H1 (cell line): ENCODE measurements around the gene TMPRSS3. TPM values are rescaled to one million over a fixed set of nuclear protein-coding genes. Genes with fewer than 3 reads are reported as not detected.

Source experiments
- CTCF ChIA-PET: fragments of 300-600 bp; sonication (Branson Sonifier 250); formaldehyde crosslinking; loops from one replicate; lab custom pipeline; 2021; ENCODE audit not compliant: partially characterized antibody; lab: Charles Lee
- POLR2A ChIA-PET: fragments of 300-600 bp; sonication (Branson Sonifier 250); formaldehyde crosslinking; loops from one replicate; lab custom pipeline; 2021; ENCODE audit warnings: inconsistent platforms; ENCODE audit not compliant: partially characterized antibody; lab: Charles Lee
- DNase-seq, 2 experiments: peaks; one replicate each; pipeline versions ENCODE4 v3.0.0 to v3.0.0-alpha.2; 2010 to 2022; ENCODE audit warnings: low spot score in 2 of 2, low read depth in 1 of 2, mixed read lengths in 1 of 2
- FAIRE-seq: peaks from 2 replicates; lab custom pipeline; 2011; peaks lifted over from hg19 to GRCh38; lab: Jason Lieb, UNC
- H2AFZ ChIP-seq: 2 replicates; pipeline ENCODE4 v1.8.1; 2012; ENCODE audit warnings: low read length, inconsistent platforms
- H2AK5ac ChIP-seq: 2 replicates; pipeline ENCODE4 v1.6.1; 2013; ENCODE audit warnings: low read depth, low read length
- H2BK120ac ChIP-seq: replicated peaks from 2 replicates; pipeline ENCODE3; 2013; ENCODE audit warnings: low read depth, low read length, inconsistent platforms
- H2BK12ac ChIP-seq: 2 replicates; pipeline ENCODE4 v1.6.1; 2013; ENCODE audit warnings: low read depth, low read length
- H2BK15ac ChIP-seq: 2 replicates; pipeline ENCODE4 v1.6.1; 2013; ENCODE audit warnings: low read length
- H2BK20ac ChIP-seq: 2 replicates; pipeline ENCODE4 v1.6.1; 2013; ENCODE audit warnings: low read length
- H2BK5ac ChIP-seq: 2 replicates; pipeline ENCODE4 v1.6.1; 2013; ENCODE audit warnings: low read depth, low read length
- H3K14ac ChIP-seq: 2 replicates; pipeline ENCODE4 v1.6.1; 2013; ENCODE audit warnings: inconsistent platforms; ENCODE audit not compliant: insufficient read length
- H3K18ac ChIP-seq: 2 replicates; pipeline ENCODE4 v1.6.1; 2013; ENCODE audit warnings: low read length; ENCODE audit errors: extremely low read depth
- H3K23ac ChIP-seq: 2 replicates; pipeline ENCODE4 v1.6.1; 2013; ENCODE audit warnings: inconsistent platforms; ENCODE audit not compliant: insufficient read length
- H3K23me2 ChIP-seq: 2 replicates; pipeline ENCODE4 v1.6.1; 2013; ENCODE audit warnings: low read depth, low read length
- H3K27ac ChIP-seq: 2 replicates; pipeline ENCODE4 v1.6.1; 2011; ENCODE audit warnings: low read depth, low read length, inconsistent platforms
- H3K27me3 ChIP-seq, 4 experiments: replicated peaks in 1 of 4; 1 replicate in 1 of 4; 2 replicates in 3 of 4; pipeline versions ENCODE4 v1.6.1 to v1.8.1; 2011 to 2013; ENCODE audit warnings: low read length in 3 of 4, mild to moderate bottlenecking in 3 of 4, inconsistent platforms in 2 of 4, mixed read lengths in 2 of 4, moderate library complexity in 1 of 4; ENCODE audit not compliant: control insufficient read depth in 3 of 4, insufficient read depth in 3 of 4; ENCODE audit errors: extremely low read depth in 1 of 4
- H3K36me3 ChIP-seq, 4 experiments: 2 replicates each; pipeline versions ENCODE4 v1.6.1 to v1.8.1; 2011 to 2013; ENCODE audit warnings: mild to moderate bottlenecking in 4 of 4, low read length in 3 of 4, moderate library complexity in 2 of 4, control low read depth in 1 of 4, inconsistent platforms in 1 of 4; ENCODE audit not compliant: insufficient read depth in 4 of 4, control insufficient read depth in 2 of 4
- H3K4ac ChIP-seq: replicated peaks from 2 replicates; pipeline ENCODE3; 2013; ENCODE audit warnings: low read length, low read depth, mixed read lengths, inconsistent platforms; ENCODE audit not compliant: insufficient read length
- H3K4me1 ChIP-seq, 4 experiments: replicated peaks in 1 of 4; 1 replicate in 1 of 4; 2 replicates in 3 of 4; pipeline versions ENCODE4 v1.6.1 to v1.8.1; 2011 to 2013; ENCODE audit warnings: low read length in 3 of 4, inconsistent platforms in 2 of 4, mixed read lengths in 1 of 4; ENCODE audit not compliant: insufficient read depth in 4 of 4, control insufficient read depth in 3 of 4
- H3K4me2 ChIP-seq, 2 experiments: 2 replicates each; pipeline versions ENCODE4 v1.6.1 to v1.8.1; 2011 to 2013; ENCODE audit warnings: low read depth in 2 of 2, low read length in 2 of 2, control low read depth in 1 of 2, inconsistent platforms in 1 of 2, mild to moderate bottlenecking in 1 of 2; ENCODE audit not compliant: insufficient read depth in 1 of 2
- H3K4me3 ChIP-seq, 4 experiments: fragments of 200-600, 300-600 bp in 1 of 4; sonication (generic), shearing (Covaris generic), sonication (Bioruptor Twin) in 1 of 4; 2 replicates each; pipeline versions ENCODE4 v1.5.1 to v1.8.1; 2011 to 2016; ENCODE audit warnings: low read length in 4 of 4, low read depth in 3 of 4, control low read depth in 2 of 4, inconsistent platforms in 2 of 4, mild to moderate bottlenecking in 2 of 4, mixed read lengths in 1 of 4, moderate library complexity in 1 of 4; ENCODE audit not compliant: insufficient read depth in 2 of 4; ENCODE audit errors: extremely low read depth in 1 of 4
- H3K56ac ChIP-seq: replicated peaks from 2 replicates; pipeline ENCODE3; 2013; ENCODE audit warnings: low read depth, mild to moderate bottlenecking, mixed read lengths, low read length, inconsistent platforms; ENCODE audit not compliant: insufficient read length
- H3K79me1 ChIP-seq: 2 replicates; pipeline ENCODE4 v1.6.1; 2013; ENCODE audit warnings: low read depth, low read length, control low read depth
- H3K79me2 ChIP-seq, 2 experiments: 2 replicates each; pipeline versions ENCODE4 v1.6.1 to v1.8.1; 2012 to 2013; ENCODE audit warnings: low read length in 2 of 2, mild to moderate bottlenecking in 2 of 2, inconsistent platforms in 1 of 2; ENCODE audit not compliant: insufficient read depth in 2 of 2, control insufficient read depth in 1 of 2
- H3K9ac ChIP-seq, 4 experiments: replicated peaks in 1 of 4; 1 replicate in 1 of 4; 2 replicates in 3 of 4; pipeline versions ENCODE4 v1.6.1 to v1.8.1; 2011 to 2013; ENCODE audit warnings: low read depth in 3 of 4, low read length in 3 of 4, control low read depth in 2 of 4, mild to moderate bottlenecking in 2 of 4, moderate library complexity in 2 of 4, inconsistent platforms in 1 of 4; ENCODE audit errors: extremely low read depth in 1 of 4
- H3K9me3 ChIP-seq, 2 experiments: 2 replicates each; pipeline versions ENCODE4 v1.6.1 to v1.8.1; 2012 to 2013; ENCODE audit warnings: mild to moderate bottlenecking in 2 of 2, moderate library complexity in 2 of 2, control low read depth in 1 of 2, inconsistent platforms in 1 of 2, low read depth in 1 of 2, low read length in 1 of 2, mixed read lengths in 1 of 2; ENCODE audit not compliant: insufficient read depth in 2 of 2
- H4K20me1 ChIP-seq, 2 experiments: replicated peaks in 1 of 2; 2 replicates each; pipeline versions ENCODE3 to v1.8.1; 2011 to 2013; ENCODE audit warnings: inconsistent platforms in 2 of 2, low read length in 2 of 2, mild to moderate bottlenecking in 1 of 2; ENCODE audit not compliant: insufficient read depth in 2 of 2, control insufficient read depth in 1 of 2
- H4K5ac ChIP-seq: 2 replicates; pipeline ENCODE4 v1.6.1; 2013; ENCODE audit warnings: low read length, low read depth, mixed read lengths, inconsistent platforms; ENCODE audit not compliant: insufficient read length
- H4K8ac ChIP-seq: 2 replicates; pipeline ENCODE4 v1.8.0; 2013; ENCODE audit warnings: mild to moderate bottlenecking, moderate library complexity, low read length, inconsistent platforms; ENCODE audit not compliant: insufficient read depth; ENCODE audit errors: extremely low read depth
- H4K91ac ChIP-seq: replicated peaks from 2 replicates; pipeline ENCODE3; 2013; ENCODE audit warnings: low read length, mixed read lengths, inconsistent platforms; ENCODE audit not compliant: insufficient read length
- ATF3 ChIP-seq: IDR thresholded peaks from 2 replicates; pipeline ENCODE4 v1.6.1; 2011; ENCODE audit warnings: low read depth, mild to moderate bottlenecking, low read length; ENCODE audit not compliant: insufficient read depth
- CBX8 ChIP-seq: fragments of 300-800, 300-1000 bp; sonication (generic); IDR thresholded peaks from 2 replicates; pipeline ENCODE4 v1.7.1; 2016; ENCODE audit warnings: low read depth, low read length, borderline replicate concordance
- CEBPB ChIP-seq: IDR thresholded peaks from 2 replicates; pipeline ENCODE4 v1.6.1; 2012; ENCODE audit warnings: low read depth, low read length
- GTF2F1 ChIP-seq: IDR thresholded peaks from 2 replicates; pipeline ENCODE4 v1.6.1; 2012; ENCODE audit warnings: low read depth, low read length, improper control_type of control experiment, borderline replicate concordance
- MAX ChIP-seq: IDR thresholded peaks from 2 replicates; pipeline ENCODE4 v1.6.1; 2012; ENCODE audit warnings: inconsistent platforms
- PHF8 ChIP-seq: fragments of 200-600 bp; sonication (generic); conservative IDR thresholded peaks from 2 replicates; pipeline ENCODE4 v1.7.1; 2012; ENCODE audit warnings: low read depth, mild to moderate bottlenecking, inconsistent platforms, low read length, moderate library complexity
- POLR2A ChIP-seq, 2 experiments: IDR thresholded peaks; 1 replicate in 1 of 2; 2 replicates in 1 of 2; pipeline ENCODE4 v1.6.1; 2011; ENCODE audit warnings: low read depth in 2 of 2, low read length in 2 of 2, mild to moderate bottlenecking in 2 of 2; ENCODE audit errors: control extremely low read depth in 1 of 2
- RXRA ChIP-seq: IDR thresholded peaks from 2 replicates; pipeline ENCODE4 v1.6.1; 2011; ENCODE audit warnings: low read depth, mild to moderate bottlenecking, low read length, moderate library complexity; ENCODE audit not compliant: insufficient read depth
- SIX5 ChIP-seq: IDR thresholded peaks from 2 replicates; pipeline ENCODE4 v1.6.1; 2011; ENCODE audit warnings: mild to moderate bottlenecking, low read depth, low read length
- SP1 ChIP-seq: IDR thresholded peaks from 2 replicates; pipeline ENCODE4 v1.6.1; 2011; ENCODE audit warnings: low read depth, low read length
- SP4 ChIP-seq: IDR thresholded peaks from 2 replicates; pipeline ENCODE4 v1.6.1; 2012; ENCODE audit warnings: low read length, inconsistent platforms
- TAF7 ChIP-seq: optimal IDR thresholded peaks from 2 replicates; pipeline ENCODE3; 2011; ENCODE audit warnings: low read depth, mild to moderate bottlenecking, inconsistent platforms, low read length, moderate library complexity, borderline replicate concordance
- WGBS, 2 experiments: shearing (Covaris generic) in 1 of 2; methylation state at CpG; one replicate each; pipeline versions ENCODE4 v1.1.6 to v1.1.7; 2013 to 2015; ENCODE audit warnings: low lambda C conversion rate in 2 of 2, mixed read lengths in 2 of 2, inconsistent platforms in 1 of 2, low coverage in 1 of 2, missing lambda C conversion rate in 1 of 2; ENCODE audit not compliant: insufficient replicate concordance in 2 of 2, insufficient coverage in 1 of 2, insufficient read length in 1 of 2; ENCODE audit errors: extremely low coverage in 1 of 2, missing lambda C conversion rate in 1 of 2; 5-methylcytosine and 5-hydroxymethylcytosine counted together
- polyA plus RNA-seq, 7 experiments: library from polyadenylated mRNA; depleted of rRNA in 3 of 7; stranded (reverse) in 5 of 7; unstranded in 2 of 7; fragments of >200 nt in 5 of 7; fragments of 200-250 nt in 2 of 7; gene quantifications; 1 replicate in 5 of 7; 2 replicates in 1 of 7; 4 replicates in 1 of 7; pipeline versions ENCODE4 v1.2.1 to v1.2.3, GENCODE V29; 2011 to 2013; ENCODE audit warnings: missing spikeins in 2 of 7, mixed read lengths in 2 of 7
- total RNA-seq: library from RNA; stranded (reverse); fragmentation: NEBNext Ultra II Directional; extraction: Animal tissue kit (Norgen Biotek cat#: 25700); gene quantifications from 2 replicates; pipeline ENCODE4 v1.2.1, GENCODE V29; 2021

The TMPRSS3 gene
- total and polyA plus RNA-seq, 2 of the 8 experiments (the other 6 are each of a cell fraction or from before 2014, with no cell fraction given), result 0.38 TPM; not detected in 1

- ChIA-PET POLR2A (interaction anchor here (0.9 to 1.1 kb wide), 2 partner anchors 21 to 36 kb away, joined by 3 read pairs; no protein-coding TSS in a partner anchor), CTCF (interaction anchor here (1.6 to 4.2 kb wide), 3 partner anchors 35 to 103 kb away, joined by 5 to 19 read pairs (median 7); no protein-coding TSS in a partner anchor)
- no peaks in the 10 kb centered on the region for H3K27me3 ChIP-seq
- H3K4me3 ChIP-seq, result no peak overlapping the region
- H3K14ac ChIP-seq, result no peak overlapping the region
- H4K5ac ChIP-seq, result no peak overlapping the region
- no peak overlapping the region for H4K8ac ChIP-seq
- WGBS, 2 experiments, result 92% methylated on average over 14 of the region's 14 CpGs; no CpG with 5 or more reads in 1 of the 2 experiments
- no peak overlapping the region for H2BK15ac ChIP-seq
- FAIRE-seq, result no peak
- no peak overlapping the region for H3K4ac ChIP-seq
- H3K9ac ChIP-seq, result no peak overlapping the region
- no peaks in the 10 kb centered on the region for H3K79me1 ChIP-seq
- H3K56ac ChIP-seq, result no peak overlapping the region
- peaks cover 0 to 3% (median 1%) of the 10 kb centered on the region in 4 experiments; a peak in 4 of 7 replicates for H3K4me1 ChIP-seq
- no peak for TF ChIP-seq TAF7
- no peak for TF ChIP-seq RXRA
- no peak for TF ChIP-seq MAX
- TF ChIP-seq SP4, result no peak
- TF ChIP-seq CEBPB, result no peak
- no peak for TF ChIP-seq SIX5
- no peak for TF ChIP-seq SP1
- no peak for TF ChIP-seq GTF2F1
- no peak for TF ChIP-seq CBX8
- no peak for TF ChIP-seq POLR2A (IDR thresholded peaks at IDR 0.05; ENCODE audit: control extremely low read depth in 1 of 2, low read depth in 2 of 2, low read length in 2 of 2)
- no peak for TF ChIP-seq ATF3
- TF ChIP-seq PHF8, result no peak
- no peaks in the 10 kb centered on the region for H3K79me2 ChIP-seq
- no peak overlapping the region for H2AK5ac ChIP-seq
- no peak overlapping the region for H3K18ac ChIP-seq
- H3K4me2 ChIP-seq, result no peak overlapping the region
- H2AFZ ChIP-seq, result no peak overlapping the region
- no peak overlapping the region for H2BK120ac ChIP-seq
- H4K91ac ChIP-seq, result no peak overlapping the region
- H3K36me3 ChIP-seq, result no peaks in the 10 kb centered on the region
- H2BK12ac ChIP-seq, result no peak overlapping the region
- H3K23me2 ChIP-seq, result peaks cover 6% of the 10 kb centered on the region
- no peak overlapping the region for H2BK5ac ChIP-seq
- peaks cover 0 to 3% of the 10 kb centered on the region in 2 experiments for H4K20me1 ChIP-seq
- no peak for DNase-seq
- H2BK20ac ChIP-seq, result no peak overlapping the region
- H3K27ac ChIP-seq, result no peak overlapping the region
- no peaks in the 10 kb centered on the region for H3K9me3 ChIP-seq
- H3K23ac ChIP-seq, result no peak overlapping the region
These were observed 17.2 kb upstream of the TMPRSS3 start for GRCh38 chr21:42413093-42413492.
